GM12872 (cell line): Measurements from ENCODE around the gene PPP2R5D.

Source experiments
- CTCF ChIP-seq: IDR thresholded peaks from 3 replicates; pipeline ENCODE4 v1.5.1; 2011; ENCODE audit warnings: low read depth, mild to moderate bottlenecking, low read length, moderate library complexity; ENCODE audit not compliant: insufficient read depth

Gene PPP2R5D

GRCh38 chr6:42968126-42968701 lies 16.2 kb upstream of the PPP2R5D start:
- no peak for TF ChIP-seq CTCF

- TF ChIP-seq CTCF, result no peak
Measured at GRCh38 chr6:42968783-42969182, 15.6 kb upstream of the PPP2R5D start.

GRCh38 chr6:42969431-42969830 lies 14.9 kb upstream of the PPP2R5D start:
- no peak for TF ChIP-seq CTCF

- no peak for TF ChIP-seq CTCF
Measured at GRCh38 chr6:42969934-42970333, 14.4 kb upstream of the PPP2R5D start.

DNA sequence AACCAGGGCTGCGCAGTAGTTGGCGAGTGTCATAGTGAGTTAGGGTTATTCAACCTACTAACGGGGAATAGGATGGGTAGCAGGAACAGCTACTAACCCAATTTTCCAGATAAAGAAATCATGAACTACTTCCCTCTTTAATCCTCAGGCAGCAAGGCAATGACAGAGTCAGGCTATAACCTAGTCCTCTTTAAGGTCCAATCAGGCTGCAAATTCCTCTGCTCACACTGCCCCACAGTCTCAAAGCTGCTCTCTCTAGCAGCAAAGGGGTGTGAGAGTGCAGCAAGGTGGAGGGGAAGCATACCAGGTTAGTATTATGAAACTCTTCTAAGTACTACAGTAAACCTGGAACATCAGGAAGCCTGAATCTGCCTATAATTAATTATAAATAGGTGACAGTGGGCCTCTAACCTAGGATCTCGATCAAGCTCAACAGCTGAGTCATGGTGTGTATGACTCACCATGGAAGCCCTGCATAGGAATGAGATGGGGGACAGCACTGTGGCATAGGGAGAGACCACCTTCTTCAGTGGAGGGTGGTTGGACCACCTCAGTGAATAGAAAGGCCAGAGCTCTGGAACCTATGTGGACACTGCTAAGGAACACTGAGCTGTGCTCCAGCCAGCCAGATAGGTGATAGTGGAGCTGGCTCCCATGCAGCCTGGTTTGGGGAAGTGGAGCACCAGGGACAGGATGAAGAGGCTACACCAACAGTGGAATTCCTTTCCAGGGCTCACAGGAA lies 13.3 kb upstream of the PPP2R5D start:
- no peak for TF ChIP-seq CTCF

GRCh38 chr6:42971746-42972327 lies 12.5 kb upstream of the PPP2R5D start:
- TF ChIP-seq CTCF, result no peak

- TF ChIP-seq CTCF, result no peak
Measured at GRCh38 chr6:42973926-42974325, 10.4 kb upstream of the PPP2R5D start.
